Heart left ventricle (tissue), 13 donors: ENCODE results near the gene COLGALT1.

Source experiments
- CTCF ChIP-seq, 12 donors: fragments of 200-600 bp; sonication (generic) in 4 of 12; IDR thresholded peaks; one replicate each; pipeline versions ENCODE4 v1.5.0 to v1.8.0; 2018 to 2022; ENCODE audit warnings: antibody characterized with exemption in 12 of 12, mild to moderate bottlenecking in 5 of 12
- POLR2A ChIP-seq, 2 donors: fragments of 450-650 bp; IDR thresholded peaks; one replicate each; pipeline ENCODE4 v1.6.1; 2017; ENCODE audit warnings: antibody characterized with exemption in 2 of 2, mild to moderate bottlenecking in 2 of 2, moderate library complexity in 2 of 2
- donor health status: ischemic (EF 13 %, LVEDD 7.1; RV severe dilation, severe dysfunction).
- donor health status: DM: no; HTN: yes; CAD: no.
- donor health status: DM: no; HTN: no; CAD: no.
- donor health status: ischemic (EF 25% LVEDD 6.9; RV normal size, moderate dysfunction).
- donor health status: ischemic (EF 25% LVEDD 5.7; RV mildly dilated, moderate dysfunction).
- donor health status: ischemic (EF 35%, LVEDD 5.7; RV mildly dilated, moderate dysfunction).
- donor health status: nonischemic (EF 11% LVEDD 7.7; RV severe dilation, severe dysfunction).
- donor health status: DM: yes; HTN: yes; CAD: no.
- donor health status: PGD.
- donor health status: ischemic (EF 29% LVEDD 5.4; RV normal size, mild dysfunction).
- donor health status: nonischemic (EF 23%, LVEDD 6.1; RV moderate dilation, normal function).

DNA sequence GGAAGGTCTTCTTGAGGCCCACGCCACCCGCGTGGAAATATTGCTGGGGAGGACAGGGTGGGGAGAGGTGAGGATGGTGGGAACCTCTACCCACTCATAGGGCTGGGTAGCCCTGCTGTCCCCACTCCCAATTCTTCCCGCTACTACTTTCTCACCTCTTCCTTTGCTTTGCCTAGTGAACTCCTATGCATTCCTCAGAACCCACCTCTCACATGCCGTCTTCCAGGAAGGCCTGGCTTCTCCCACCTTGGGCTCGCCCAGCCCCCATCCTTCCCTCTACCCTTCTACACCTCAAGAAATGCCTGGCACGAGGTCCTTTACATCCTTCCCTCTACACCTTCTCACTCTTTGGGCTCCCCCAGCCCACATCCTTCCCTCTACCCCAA is 62.4 kb downstream of the COLGALT1 start:
- TF ChIP-seq CTCF (IDR thresholded peaks at IDR 0.05) (no peak), POLR2A (IDR thresholded peaks at IDR 0.05) (no peak)
